IPS DF 6.9 (cell line): ENCODE measurements around the gene IRF6.

ENCODE experiments used
- DNase-seq: peaks from one replicate; pipeline ENCODE4 v3.0.0-alpha.2; 2013; ENCODE audit warnings: low read depth, low spot score
- H3K27ac ChIP-seq: one replicate; pipeline ENCODE4 v1.5.1; 2013; ENCODE audit warnings: low read length, control low read depth
- H3K27me3 ChIP-seq: 2 replicates; pipeline ENCODE4 v1.6.1; 2013; ENCODE audit warnings: mild to moderate bottlenecking, low read length; ENCODE audit not compliant: control insufficient read depth, insufficient read depth
- H3K36me3 ChIP-seq: 2 replicates; pipeline ENCODE4 v1.6.1; 2013; ENCODE audit warnings: low read length; ENCODE audit not compliant: control insufficient read depth, insufficient read depth
- H3K4me1 ChIP-seq: 2 replicates; pipeline ENCODE4 v1.6.1; 2013; ENCODE audit warnings: low read length; ENCODE audit not compliant: control insufficient read depth, insufficient read depth
- H3K4me3 ChIP-seq: 2 replicates; pipeline ENCODE4 v1.5.1; 2013; ENCODE audit warnings: mild to moderate bottlenecking, low read length
- H3K9me3 ChIP-seq: 2 replicates; pipeline ENCODE4 v1.6.1; 2013; ENCODE audit warnings: low read length, inconsistent platforms; ENCODE audit not compliant: control insufficient read depth, insufficient read depth
- WGBS: extraction: QIAGEN DNeasy Blood & Tissue Kit; methylation state at CpG from one replicate; pipeline ENCODE4 v1.1.7; 2013; ENCODE audit warnings: mixed read lengths, missing lambda C conversion rate; ENCODE audit not compliant: insufficient read length, insufficient coverage; 5-methylcytosine and 5-hydroxymethylcytosine counted together

The IRF6 gene

DNA sequence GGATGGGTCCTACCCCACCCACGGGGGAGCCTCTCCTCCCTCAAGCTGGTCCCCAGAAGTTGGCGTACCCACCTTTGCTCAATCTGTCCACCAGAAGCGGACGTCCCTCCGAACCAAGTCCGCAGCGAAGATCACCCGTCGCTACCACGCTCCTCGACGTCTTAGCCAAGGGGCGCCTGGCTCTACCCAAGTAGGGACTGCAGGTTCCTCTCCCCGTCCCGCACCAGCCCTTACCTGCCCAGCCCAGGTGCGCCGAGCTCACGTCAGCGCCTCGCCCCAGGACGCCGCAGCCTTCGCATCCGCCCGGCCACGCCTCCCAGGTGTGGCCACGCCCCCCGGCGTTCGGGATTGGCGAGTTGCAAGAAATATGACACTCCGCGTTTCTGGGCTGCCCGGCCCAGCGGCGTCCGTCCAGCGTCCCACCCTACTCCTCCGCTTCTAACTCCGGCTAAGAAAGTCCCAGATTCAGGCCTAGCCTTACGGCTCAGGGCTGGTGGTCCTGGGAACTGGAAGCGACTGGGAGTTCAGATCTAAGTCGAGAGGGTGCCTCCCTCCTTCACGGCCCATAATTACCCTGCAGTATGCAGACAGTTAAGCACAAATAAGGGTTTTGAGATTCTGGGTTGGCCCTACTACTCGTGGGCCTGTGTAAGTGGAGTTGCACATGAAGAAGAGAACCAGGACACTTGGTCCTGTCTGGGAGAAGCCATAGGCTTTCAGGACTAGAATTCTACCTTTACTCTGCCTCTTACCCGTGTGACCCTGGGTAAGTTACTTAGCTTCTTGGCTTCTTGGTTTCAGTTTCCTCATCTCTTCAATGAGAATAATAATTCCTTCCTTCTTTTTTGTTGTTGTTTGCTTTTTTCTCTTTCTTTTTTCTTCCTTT lies at the start of gene IRF6:
IRF6 (minus strand) TSS at position 268 of the 886 bp plus-strand sequence. CDS start 4,729 bp downstream, outside the sequence.
- no peak within 1 kb of the TSS for H3K27ac ChIP-seq
- no CpG with 5 or more reads among the region's 46 CpGs for WGBS
- no peaks in the 10 kb centered on the region for H3K9me3 ChIP-seq
- peak within 1 kb of the TSS; percentile 76; the same call in 1 of the 2 replicates for H3K4me3 ChIP-seq
- no peaks in the 10 kb centered on the region for H3K36me3 ChIP-seq
- DNase-seq = peak; percentile 92
- no peaks in the 10 kb centered on the region for H3K27me3 ChIP-seq
- H3K4me1 ChIP-seq = no peaks in the 10 kb centered on the region; the same call in 1 of the 2 replicates

GRCh38 chr1:209855623-209856022 lies 49.7 kb upstream of the IRF6 start:
- Histone ChIP-seq H3K27me3 (no peaks in the 10 kb centered on the region), H3K9me3 (no peaks in the 10 kb centered on the region), H3K4me1 (no peaks in the 10 kb centered on the region), H3K4me3 (no peak overlapping the region), H3K36me3 (peaks cover 5% of the 10 kb centered on the region; the same call in 1 of the 2 replicates), H3K27ac (no peak overlapping the region)
- no peak for DNase-seq
- WGBS = no CpG with 5 or more reads among the region's 5 CpGs

DNA sequence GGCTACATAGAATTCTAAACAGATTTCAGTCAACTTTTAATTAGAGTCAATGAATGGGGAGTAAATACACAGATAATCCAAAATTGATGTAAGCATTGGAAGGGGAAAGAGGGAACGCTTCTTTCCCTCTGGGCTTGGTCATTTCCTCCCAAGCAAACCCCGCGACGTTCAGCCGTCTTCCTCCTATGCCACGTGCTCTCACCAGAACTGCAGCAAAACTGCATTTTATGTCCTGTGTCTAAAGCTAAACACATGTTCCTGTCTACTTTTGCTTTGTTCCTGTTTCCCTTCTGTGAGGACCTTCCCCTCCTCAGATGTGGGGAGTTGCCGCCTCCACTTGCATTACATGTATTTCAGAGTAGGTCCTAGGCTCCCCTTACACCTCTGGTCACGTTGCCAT lies 49.1 kb upstream of the IRF6 start:
- Histone ChIP-seq H3K27ac (no peak overlapping the region), H3K27me3 (no peaks in the 10 kb centered on the region), H3K9me3 (no peaks in the 10 kb centered on the region), H3K36me3 (peaks cover 5% of the 10 kb centered on the region; the same call in 1 of the 2 replicates), H3K4me3 (no peak overlapping the region), H3K4me1 (no peaks in the 10 kb centered on the region)
- no CpG with 5 or more reads among the region's 8 CpGs for WGBS
- DNase-seq = no peak

- H3K27me3 ChIP-seq = no peaks in the 10 kb centered on the region
- H3K27ac ChIP-seq = no peak overlapping the region
- no CpG with 5 or more reads among the region's 3 CpGs for WGBS
- DNase-seq = no peak
- H3K9me3 ChIP-seq = no peaks in the 10 kb centered on the region
- peaks cover 5% of the 10 kb centered on the region; the same call in 1 of the 2 replicates for H3K36me3 ChIP-seq
- no peak overlapping the region for H3K4me3 ChIP-seq
- no peaks in the 10 kb centered on the region for H3K4me1 ChIP-seq
Measured at GRCh38 chr1:209854196-209854595, 48.3 kb upstream of the IRF6 start.

DNA sequence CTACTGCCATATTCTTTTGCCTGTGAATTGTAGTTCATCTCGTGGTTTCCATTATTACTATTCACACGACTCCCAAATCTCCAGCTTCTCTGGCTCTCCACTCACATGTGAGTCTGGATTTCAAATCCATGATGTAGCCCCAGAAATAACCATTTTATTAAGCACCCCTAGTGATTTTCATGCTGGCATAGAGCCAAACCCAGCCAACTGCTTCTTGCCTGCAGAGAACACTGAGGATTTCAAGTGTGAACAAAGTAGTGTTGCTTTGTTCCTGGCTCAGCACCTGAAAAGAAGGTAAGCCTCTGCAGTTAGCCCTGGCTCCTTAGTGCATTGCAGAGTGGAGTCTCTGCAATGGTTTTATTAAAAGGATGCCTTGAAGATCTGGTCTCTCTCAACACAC lies 47.7 kb upstream of the IRF6 start:
- no peaks in the 10 kb centered on the region for H3K4me1 ChIP-seq
- no peaks in the 10 kb centered on the region for H3K27me3 ChIP-seq
- H3K36me3 ChIP-seq = peaks cover 5% of the 10 kb centered on the region; the same call in 1 of the 2 replicates
- WGBS = no CpG with 5 or more reads among the region's 2 CpGs
- H3K27ac ChIP-seq = no peak overlapping the region
- DNase-seq = no peak
- H3K9me3 ChIP-seq = no peaks in the 10 kb centered on the region
- no peak overlapping the region for H3K4me3 ChIP-seq

GRCh38 chr1:209850342-209850979 lies 44.5 kb upstream of the IRF6 start:
- no peak overlapping the region for H3K4me3 ChIP-seq

GRCh38 chr1:209849388-209849787 lies 43.4 kb upstream of the IRF6 start:
- WGBS = no CpG with 5 or more reads among the region's 5 CpGs
- Histone ChIP-seq H3K4me1 (no peaks in the 10 kb centered on the region), H3K9me3 (no peaks in the 10 kb centered on the region), H3K36me3 (peaks cover 9% of the 10 kb centered on the region; the same call in 1 of the 2 replicates), H3K27ac (no peak overlapping the region), H3K4me3 (no peak overlapping the region), H3K27me3 (no peaks in the 10 kb centered on the region)
- DNase-seq = no peak

More at GRCh38 chr1:209850342-209850979, 44.5 kb upstream of the IRF6 start:
- no peak overlapping the region for H3K27ac ChIP-seq
- H3K9me3 ChIP-seq = no peaks in the 10 kb centered on the region
- no CpG with 5 or more reads among the region's 6 CpGs for WGBS
- H3K36me3 ChIP-seq = peaks cover 5% of the 10 kb centered on the region; the same call in 1 of the 2 replicates
- H3K4me1 ChIP-seq = no peaks in the 10 kb centered on the region
- DNase-seq = no peak
- no peaks in the 10 kb centered on the region for H3K27me3 ChIP-seq

GRCh38 chr1:209845408-209845725 lies 39.4 kb upstream of the IRF6 start:
- Histone ChIP-seq H3K36me3 (peaks cover 16% of the 10 kb centered on the region; the same call in 1 of the 2 replicates), H3K27ac (no peak overlapping the region)
- no CpG with 5 or more reads among the region's 1 CpG for WGBS

DNA sequence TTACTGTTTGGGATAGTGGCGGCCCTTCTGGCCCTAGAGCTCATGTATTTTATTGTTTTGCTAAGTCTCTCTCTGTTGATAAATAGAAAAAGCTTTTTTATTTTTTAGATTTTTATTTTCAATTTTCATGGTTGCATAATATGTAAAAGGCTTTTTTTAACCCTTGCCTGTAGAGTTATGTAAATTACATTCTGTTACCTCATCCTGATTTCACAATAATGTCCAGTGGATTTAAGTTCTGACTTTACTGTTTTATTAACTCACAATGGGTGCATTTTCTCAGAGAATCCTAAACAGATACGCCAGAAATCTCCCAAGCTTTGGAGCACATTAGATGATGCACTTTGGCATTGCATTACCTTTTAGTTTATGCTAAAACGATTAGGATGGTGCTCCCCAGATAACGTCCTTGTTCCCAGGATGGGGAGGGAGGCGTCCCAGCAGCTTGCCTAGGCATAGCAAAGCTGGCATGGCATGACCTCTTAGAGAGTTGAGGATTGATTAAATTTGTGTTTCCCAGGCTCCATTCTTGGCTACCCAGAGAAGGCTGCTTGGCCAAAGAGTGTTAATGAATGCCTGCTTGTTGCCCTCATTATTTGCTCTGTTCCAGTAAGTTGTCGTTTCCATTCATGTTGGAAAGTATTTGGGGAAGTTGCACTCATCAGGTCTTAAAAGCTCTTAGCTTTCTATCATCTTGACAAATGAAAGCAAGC lies 38.9 kb upstream of the IRF6 start:
- Histone ChIP-seq H3K4me1 (no peaks in the 10 kb centered on the region), H3K27ac (no peak overlapping the region), H3K27me3 (no peaks in the 10 kb centered on the region), H3K9me3 (no peaks in the 10 kb centered on the region), H3K36me3 (peaks cover 16% of the 10 kb centered on the region; the same call in 1 of the 2 replicates), H3K4me3 (no peak overlapping the region)
- DNase-seq = no peak
- no CpG with 5 or more reads among the region's 6 CpGs for WGBS

More at GRCh38 chr1:209845408-209845725, 39.4 kb upstream of the IRF6 start:
- Histone ChIP-seq H3K4me1 (no peaks in the 10 kb centered on the region), H3K4me3 (no peak overlapping the region), H3K27me3 (no peaks in the 10 kb centered on the region), H3K9me3 (no peaks in the 10 kb centered on the region)
- no peak for DNase-seq

DNA sequence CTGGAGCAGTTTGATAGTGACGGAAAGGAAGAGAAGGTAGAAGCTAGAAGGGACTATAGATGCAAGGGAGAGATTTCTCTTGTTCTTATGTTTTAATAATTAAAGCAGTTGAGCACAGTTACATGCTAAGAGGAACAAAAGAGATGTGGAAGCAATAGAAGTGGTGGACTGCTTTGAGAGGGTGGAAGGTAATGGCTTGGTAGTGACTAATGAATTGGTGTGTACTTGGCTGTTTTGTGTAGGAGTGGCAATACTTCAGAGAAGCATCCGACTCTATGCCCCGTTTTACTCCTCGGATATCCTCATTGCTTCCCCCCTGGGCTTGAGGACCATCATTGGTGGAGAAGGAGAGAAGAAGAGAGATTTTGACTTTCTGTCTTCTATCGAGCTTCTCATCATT lies 34.7 kb upstream of the IRF6 start:
- Histone ChIP-seq H3K27me3 (no peaks in the 10 kb centered on the region), H3K9me3 (no peaks in the 10 kb centered on the region), H3K27ac (no peak overlapping the region), H3K36me3 (peaks cover 20% of the 10 kb centered on the region; the same call in 1 of the 2 replicates), H3K4me3 (no peak overlapping the region), H3K4me1 (no peaks in the 10 kb centered on the region)
- DNase-seq = no peak
- 100% methylated on average over 1 of the region's 5 CpGs for WGBS
